H1 (cell line): Measurements from ENCODE around the gene RCC2. TPM values are rescaled to one million over a fixed set of nuclear protein-coding genes. Genes with fewer than 3 reads are reported as not detected.
A peak's percentile ranks its signal among the peaks of the same experiment; 100 is the strongest.

ENCODE experiments used
- CTCF ChIA-PET: fragments of 300-600 bp; sonication (Branson Sonifier 250); formaldehyde crosslinking; loops from one replicate; lab custom pipeline; 2021; ENCODE audit not compliant: partially characterized antibody; lab: Charles Lee
- POLR2A ChIA-PET: fragments of 300-600 bp; sonication (Branson Sonifier 250); formaldehyde crosslinking; loops from one replicate; lab custom pipeline; 2021; ENCODE audit warnings: inconsistent platforms; ENCODE audit not compliant: partially characterized antibody; lab: Charles Lee
- DNase-seq, 2 experiments: peaks; one replicate each; pipeline versions ENCODE4 v3.0.0 to v3.0.0-alpha.2; 2010 to 2022; ENCODE audit warnings: low spot score in 2 of 2, low read depth in 1 of 2, mixed read lengths in 1 of 2
- FAIRE-seq: peaks from 2 replicates; lab custom pipeline; 2011; peaks lifted over from hg19 to GRCh38; lab: Jason Lieb, UNC
- H2AFZ ChIP-seq: 2 replicates; pipeline ENCODE4 v1.8.1; 2012; ENCODE audit warnings: low read length, inconsistent platforms
- H2AK5ac ChIP-seq: 2 replicates; pipeline ENCODE4 v1.6.1; 2013; ENCODE audit warnings: low read depth, low read length
- H2BK120ac ChIP-seq: replicated peaks from 2 replicates; pipeline ENCODE3; 2013; ENCODE audit warnings: low read depth, low read length, inconsistent platforms
- H2BK12ac ChIP-seq: 2 replicates; pipeline ENCODE4 v1.6.1; 2013; ENCODE audit warnings: low read depth, low read length
- H2BK15ac ChIP-seq: 2 replicates; pipeline ENCODE4 v1.6.1; 2013; ENCODE audit warnings: low read length
- H2BK20ac ChIP-seq: 2 replicates; pipeline ENCODE4 v1.6.1; 2013; ENCODE audit warnings: low read length
- H2BK5ac ChIP-seq: 2 replicates; pipeline ENCODE4 v1.6.1; 2013; ENCODE audit warnings: low read depth, low read length
- H3K14ac ChIP-seq: 2 replicates; pipeline ENCODE4 v1.6.1; 2013; ENCODE audit warnings: inconsistent platforms; ENCODE audit not compliant: insufficient read length
- H3K18ac ChIP-seq: 2 replicates; pipeline ENCODE4 v1.6.1; 2013; ENCODE audit warnings: low read length; ENCODE audit errors: extremely low read depth
- H3K23ac ChIP-seq: 2 replicates; pipeline ENCODE4 v1.6.1; 2013; ENCODE audit warnings: inconsistent platforms; ENCODE audit not compliant: insufficient read length
- H3K23me2 ChIP-seq: 2 replicates; pipeline ENCODE4 v1.6.1; 2013; ENCODE audit warnings: low read depth, low read length
- H3K27ac ChIP-seq: 2 replicates; pipeline ENCODE4 v1.6.1; 2011; ENCODE audit warnings: low read depth, low read length, inconsistent platforms
- H3K27me3 ChIP-seq, 4 experiments: replicated peaks in 1 of 4; 1 replicate in 1 of 4; 2 replicates in 3 of 4; pipeline versions ENCODE4 v1.6.1 to v1.8.1; 2011 to 2013; ENCODE audit warnings: low read length in 3 of 4, mild to moderate bottlenecking in 3 of 4, inconsistent platforms in 2 of 4, mixed read lengths in 2 of 4, moderate library complexity in 1 of 4; ENCODE audit not compliant: control insufficient read depth in 3 of 4, insufficient read depth in 3 of 4; ENCODE audit errors: extremely low read depth in 1 of 4
- H3K36me3 ChIP-seq, 4 experiments: 2 replicates each; pipeline versions ENCODE4 v1.6.1 to v1.8.1; 2011 to 2013; ENCODE audit warnings: mild to moderate bottlenecking in 4 of 4, low read length in 3 of 4, moderate library complexity in 2 of 4, control low read depth in 1 of 4, inconsistent platforms in 1 of 4; ENCODE audit not compliant: insufficient read depth in 4 of 4, control insufficient read depth in 2 of 4
- H3K4ac ChIP-seq: replicated peaks from 2 replicates; pipeline ENCODE3; 2013; ENCODE audit warnings: low read length, low read depth, mixed read lengths, inconsistent platforms; ENCODE audit not compliant: insufficient read length
- H3K4me1 ChIP-seq, 4 experiments: replicated peaks in 1 of 4; 1 replicate in 1 of 4; 2 replicates in 3 of 4; pipeline versions ENCODE4 v1.6.1 to v1.8.1; 2011 to 2013; ENCODE audit warnings: low read length in 3 of 4, inconsistent platforms in 2 of 4, mixed read lengths in 1 of 4; ENCODE audit not compliant: insufficient read depth in 4 of 4, control insufficient read depth in 3 of 4
- H3K4me2 ChIP-seq, 2 experiments: 2 replicates each; pipeline versions ENCODE4 v1.6.1 to v1.8.1; 2011 to 2013; ENCODE audit warnings: low read depth in 2 of 2, low read length in 2 of 2, control low read depth in 1 of 2, inconsistent platforms in 1 of 2, mild to moderate bottlenecking in 1 of 2; ENCODE audit not compliant: insufficient read depth in 1 of 2
- H3K4me3 ChIP-seq, 4 experiments: fragments of 200-600, 300-600 bp in 1 of 4; sonication (generic), shearing (Covaris generic), sonication (Bioruptor Twin) in 1 of 4; 2 replicates each; pipeline versions ENCODE4 v1.5.1 to v1.8.1; 2011 to 2016; ENCODE audit warnings: low read length in 4 of 4, low read depth in 3 of 4, control low read depth in 2 of 4, inconsistent platforms in 2 of 4, mild to moderate bottlenecking in 2 of 4, mixed read lengths in 1 of 4, moderate library complexity in 1 of 4; ENCODE audit not compliant: insufficient read depth in 2 of 4; ENCODE audit errors: extremely low read depth in 1 of 4
- H3K56ac ChIP-seq: replicated peaks from 2 replicates; pipeline ENCODE3; 2013; ENCODE audit warnings: low read depth, mild to moderate bottlenecking, mixed read lengths, low read length, inconsistent platforms; ENCODE audit not compliant: insufficient read length
- H3K79me1 ChIP-seq: 2 replicates; pipeline ENCODE4 v1.6.1; 2013; ENCODE audit warnings: low read depth, low read length, control low read depth
- H3K79me2 ChIP-seq, 2 experiments: 2 replicates each; pipeline versions ENCODE4 v1.6.1 to v1.8.1; 2012 to 2013; ENCODE audit warnings: low read length in 2 of 2, mild to moderate bottlenecking in 2 of 2, inconsistent platforms in 1 of 2; ENCODE audit not compliant: insufficient read depth in 2 of 2, control insufficient read depth in 1 of 2
- H3K9ac ChIP-seq, 4 experiments: replicated peaks in 1 of 4; 1 replicate in 1 of 4; 2 replicates in 3 of 4; pipeline versions ENCODE4 v1.6.1 to v1.8.1; 2011 to 2013; ENCODE audit warnings: low read depth in 3 of 4, low read length in 3 of 4, control low read depth in 2 of 4, mild to moderate bottlenecking in 2 of 4, moderate library complexity in 2 of 4, inconsistent platforms in 1 of 4; ENCODE audit errors: extremely low read depth in 1 of 4
- H3K9me3 ChIP-seq, 2 experiments: 2 replicates each; pipeline versions ENCODE4 v1.6.1 to v1.8.1; 2012 to 2013; ENCODE audit warnings: mild to moderate bottlenecking in 2 of 2, moderate library complexity in 2 of 2, control low read depth in 1 of 2, inconsistent platforms in 1 of 2, low read depth in 1 of 2, low read length in 1 of 2, mixed read lengths in 1 of 2; ENCODE audit not compliant: insufficient read depth in 2 of 2
- H4K20me1 ChIP-seq, 2 experiments: replicated peaks in 1 of 2; 2 replicates each; pipeline versions ENCODE3 to v1.8.1; 2011 to 2013; ENCODE audit warnings: inconsistent platforms in 2 of 2, low read length in 2 of 2, mild to moderate bottlenecking in 1 of 2; ENCODE audit not compliant: insufficient read depth in 2 of 2, control insufficient read depth in 1 of 2
- H4K5ac ChIP-seq: 2 replicates; pipeline ENCODE4 v1.6.1; 2013; ENCODE audit warnings: low read length, low read depth, mixed read lengths, inconsistent platforms; ENCODE audit not compliant: insufficient read length
- H4K8ac ChIP-seq: 2 replicates; pipeline ENCODE4 v1.8.0; 2013; ENCODE audit warnings: mild to moderate bottlenecking, moderate library complexity, low read length, inconsistent platforms; ENCODE audit not compliant: insufficient read depth; ENCODE audit errors: extremely low read depth
- H4K91ac ChIP-seq: replicated peaks from 2 replicates; pipeline ENCODE3; 2013; ENCODE audit warnings: low read length, mixed read lengths, inconsistent platforms; ENCODE audit not compliant: insufficient read length
- BACH1 ChIP-seq: IDR thresholded peaks from 2 replicates; pipeline ENCODE4 v1.6.1; 2012; ENCODE audit warnings: low read length, improper control_type of control experiment
- BCL11A ChIP-seq, 2 experiments: IDR thresholded peaks; one replicate each; pipeline ENCODE4 v1.6.1; 2011; ENCODE audit warnings: low read depth in 2 of 2, low read length in 2 of 2, mild to moderate bottlenecking in 2 of 2
- CREB1 ChIP-seq: IDR thresholded peaks from 2 replicates; pipeline ENCODE4 v1.6.1; 2012; ENCODE audit warnings: inconsistent platforms
- GTF2F1 ChIP-seq: IDR thresholded peaks from 2 replicates; pipeline ENCODE4 v1.6.1; 2012; ENCODE audit warnings: low read depth, low read length, improper control_type of control experiment, borderline replicate concordance
- NRF1 ChIP-seq: IDR thresholded peaks from 2 replicates; pipeline ENCODE4 v1.6.1; 2011; ENCODE audit warnings: mild to moderate bottlenecking, low read depth, low read length, improper control_type of control experiment
- RXRA ChIP-seq: IDR thresholded peaks from 2 replicates; pipeline ENCODE4 v1.6.1; 2011; ENCODE audit warnings: low read depth, mild to moderate bottlenecking, low read length, moderate library complexity; ENCODE audit not compliant: insufficient read depth
- TAF1 ChIP-seq: IDR thresholded peaks from 2 replicates; pipeline ENCODE4 v1.6.1; 2011; ENCODE audit warnings: mild to moderate bottlenecking, low read depth, low read length
- TBP ChIP-seq: IDR thresholded peaks from 2 replicates; pipeline ENCODE4 v1.6.1; 2011; ENCODE audit warnings: low read depth, low read length, improper control_type of control experiment
- ZNF274 ChIP-seq: IDR thresholded peaks from 2 replicates; pipeline ENCODE4 v1.7.0; 2012; ENCODE audit warnings: low read length, borderline replicate concordance; ENCODE audit errors: extremely low read depth
- WGBS, 2 experiments: shearing (Covaris generic) in 1 of 2; methylation state at CpG; one replicate each; pipeline versions ENCODE4 v1.1.6 to v1.1.7; 2013 to 2015; ENCODE audit warnings: low lambda C conversion rate in 2 of 2, mixed read lengths in 2 of 2, inconsistent platforms in 1 of 2, low coverage in 1 of 2, missing lambda C conversion rate in 1 of 2; ENCODE audit not compliant: insufficient replicate concordance in 2 of 2, insufficient coverage in 1 of 2, insufficient read length in 1 of 2; ENCODE audit errors: extremely low coverage in 1 of 2, missing lambda C conversion rate in 1 of 2; 5-methylcytosine and 5-hydroxymethylcytosine counted together
- long read RNA-seq, 2 experiments: library from RNA in 1 of 2; library from capped mRNA in 1 of 2; stranded (forward); transcript quantifications; one replicate each; pipeline ENCODE4 v2.0.0, GENCODE V29; 2021; ENCODE audit warnings: inconsistent platforms in 1 of 2
- polyA minus RNA-seq, 3 experiments: library from RNA; depleted of rRNA, polyadenylated mRNA; stranded (reverse); fragments of >200 nt; gene quantifications; 1 replicate in 2 of 3; 2 replicates in 1 of 3; pipeline ENCODE4 v1.2.3, GENCODE V29; 2011
- polyA plus RNA-seq, 7 experiments: library from polyadenylated mRNA; depleted of rRNA in 3 of 7; stranded (reverse) in 5 of 7; unstranded in 2 of 7; fragments of >200 nt in 5 of 7; fragments of 200-250 nt in 2 of 7; gene quantifications; 1 replicate in 5 of 7; 2 replicates in 1 of 7; 4 replicates in 1 of 7; pipeline versions ENCODE4 v1.2.1 to v1.2.3, GENCODE V29; 2011 to 2013; ENCODE audit warnings: missing spikeins in 2 of 7, mixed read lengths in 2 of 7
- total RNA-seq: library from RNA; stranded (reverse); fragmentation: NEBNext Ultra II Directional; extraction: Animal tissue kit (Norgen Biotek cat#: 25700); gene quantifications from 2 replicates; pipeline ENCODE4 v1.2.1, GENCODE V29; 2021

Gene RCC2
- 454 and 455 TPM in 2 replicates for total RNA-seq
- polyA plus RNA-seq (2011; rRNA removed) = 229 and 389 TPM in 2 replicates
- polyA plus RNA-seq (2011; cell fraction: cytosol; rRNA removed) = 208 TPM
- polyA plus RNA-seq (2011; cell fraction: nucleus; rRNA removed) = 390 TPM
- polyA plus RNA-seq (2012, experiment 1 of 2) = 308 to 381 TPM (median 333 TPM) in 4 replicates
- polyA plus RNA-seq (2012, experiment 2 of 2) = 197 TPM
- 230 TPM for polyA plus RNA-seq (2013, experiment 1 of 2)
- 221 TPM for polyA plus RNA-seq (2013, experiment 2 of 2)
- polyA minus RNA-seq (2011; rRNA and poly(A)+ RNA removed) = 172 and 251 TPM in 2 replicates
- polyA minus RNA-seq (2011; cell fraction: cytosol; rRNA and poly(A)+ RNA removed) = 193 TPM
- 82.4 TPM for polyA minus RNA-seq (2011; cell fraction: nucleus; rRNA and poly(A)+ RNA removed)
- long read RNA-seq, experiment 1, full-length matches to known transcripts = 24 of 234 reads
- long read RNA-seq, experiment 1, partial matches to known transcripts = 52 of 234 reads
- long read RNA-seq, experiment 1, other reads (novel, unspliced or antisense) = 158 of 234 reads
- long read RNA-seq, experiment 2, partial matches to known transcripts = 1 of 73 reads
- long read RNA-seq, experiment 2, other reads (novel, unspliced or antisense) = 72 of 73 reads

- H3K36me3 ChIP-seq = peaks cover 0 to 37% (median 5%) of the 10 kb centered on the region in 4 experiments; a peak in 4 of 8 replicates
- H3K14ac ChIP-seq = no peak within 1 kb of the TSS
- peak within 1 kb of the TSS; percentile 94 for H3K27ac ChIP-seq
- H2AK5ac ChIP-seq = peak within 1 kb of the TSS; percentile 78
- peak within 1 kb of the TSS; percentile 21 for H3K4ac ChIP-seq
- peak within 1 kb of the TSS; percentile 93 for H4K8ac ChIP-seq
- peaks cover 20 to 49% of the 10 kb centered on the region in 2 experiments for H3K79me2 ChIP-seq
- H3K23ac ChIP-seq = no peak within 1 kb of the TSS
- H3K9me3 ChIP-seq = no peaks in the 10 kb centered on the region
- peak within 1 kb of the TSS; percentile 84 for H3K18ac ChIP-seq
- peaks cover 0 to 6% (median 4%) of the 10 kb centered on the region in 4 experiments; a peak in 4 of 7 replicates for H3K27me3 ChIP-seq
- peak within 1 kb of the TSS; percentile 91 for H2BK12ac ChIP-seq
- 1% methylated on average over 32 of the region's 75 CpGs; no CpG with 5 or more reads in 1 of the 2 experiments for WGBS, 2 experiments
- peaks cover 24 to 41% (median 37%) of the 10 kb centered on the region in 4 experiments for H3K4me1 ChIP-seq
- peak within 1 kb of the TSS; percentile 90 for H4K5ac ChIP-seq
- H2AFZ ChIP-seq = peak within 1 kb of the TSS; percentile 72; the same call in 1 of the 2 replicates
- peak within 1 kb of the TSS; percentile 91 to 100 (median 94) for H3K9ac ChIP-seq
- FAIRE-seq = no peak
- peak within 1 kb of the TSS; percentile 48 for H2BK120ac ChIP-seq
- H3K56ac ChIP-seq = peak within 1 kb of the TSS; percentile 89
- CTCF ChIA-PET = interaction anchor here (0.9 to 4.9 kb wide), 19 partner anchors 10 to 357 kb away, joined by 3 to 34 read pairs (median 5); no protein-coding TSS in a partner anchor
- peak within 1 kb of the TSS; percentile 81 for H2BK5ac ChIP-seq
- peak in 1 of 2 experiments; percentile 75 for DNase-seq
- peaks cover 11% of the 10 kb centered on the region for H3K79me1 ChIP-seq
- H3K23me2 ChIP-seq = peaks cover 19% of the 10 kb centered on the region
- peak within 1 kb of the TSS; percentile 83 to 98 (median 90) for H3K4me3 ChIP-seq
- peak within 1 kb of the TSS; percentile 83 for H2BK15ac ChIP-seq
- POLR2A ChIA-PET = interaction anchor here (0.6 to 12.4 kb wide), 17 partner anchors 7 to 199 kb away, joined by 3 to 155 read pairs (median 9); no protein-coding TSS in a partner anchor
- H2BK20ac ChIP-seq = no peak within 1 kb of the TSS; the same call in 1 of the 2 replicates
- peak within 1 kb of the TSS; percentile 86 to 93 for H3K4me2 ChIP-seq
- peak within 1 kb of the TSS; percentile 68 for H4K91ac ChIP-seq
- peaks cover 3 to 13% of the 10 kb centered on the region in 2 experiments for H4K20me1 ChIP-seq
- TF ChIP-seq GTF2F1 (no peak), BCL11A (IDR thresholded peaks at IDR 0.05; ENCODE audit: low read depth in 2 of 2, low read length in 2 of 2) (no peak), NRF1 (no peak), CREB1 (no peak), BACH1 (no peak), TBP (peak; percentile 94), TAF1 (peak; percentile 97), ZNF274 (no peak), RXRA (no peak)
These were observed at the start of gene RCC2 for GRCh38 chr1:17439250-17440073. Gene RCC2 (minus strand): TSS chr1:17439677. CDS start chr1:17438514, 1,163 bp downstream.
